IMR-90 (cell line): ENCODE results near the gene CAMK4. TPM values are rescaled to one million over a fixed set of nuclear protein-coding genes. Genes with fewer than 3 reads are reported as not detected.

Source experiments
- ATAC-seq: fragments of 200-7000 bp; cut with Tn5 transposase; 2 replicates; pipeline ENCODE4 v1.9.1; 2020; ENCODE audit warnings: low read depth, mild to moderate bottlenecking, moderate library complexity
- BruUV-seq: library from RNA; stranded (reverse); fragments of 400-500 nt; replicated peaks from 2 replicates; lab custom pipeline; 2021; lab: Mats Ljungman, UMichigan
- CTCF ChIA-PET: fragments of 300-600 bp; formaldehyde crosslinking; extraction: SDS; loops from one replicate; lab custom pipeline; 2021; ENCODE audit warnings: antibody characterized with exemption; lab: Yijun Ruan, JAX
- POLR2A ChIA-PET: fragments of 300-600 bp; sonication (Branson Sonifier 250); formaldehyde crosslinking; loops from one replicate; lab custom pipeline; 2022; ENCODE audit warnings: antibody characterized with exemption; ENCODE audit not compliant: unreplicated experiment; lab: Charles Lee
- DNase-seq: peaks from one replicate; pipeline ENCODE4 v3.0.0; 2013
- H2AFZ ChIP-seq: replicated peaks from 2 replicates; pipeline ENCODE3; 2013; ENCODE audit warnings: low read length, mild to moderate bottlenecking; ENCODE audit not compliant: poor library complexity
- H2AK5ac ChIP-seq: 2 replicates; pipeline ENCODE4 v1.6.1; 2013; ENCODE audit warnings: low read depth, low read length, inconsistent platforms
- H2AK9ac ChIP-seq: replicated peaks from 2 replicates; pipeline ENCODE3; 2013; ENCODE audit warnings: mild to moderate bottlenecking, low read depth, low read length, moderate library complexity; ENCODE audit not compliant: poor library complexity
- H2BK120ac ChIP-seq: 2 replicates; pipeline ENCODE4 v1.6.1; 2013; ENCODE audit warnings: low read depth, low read length, inconsistent platforms
- H2BK15ac ChIP-seq: 3 replicates; pipeline ENCODE4 v1.6.1; 2013; ENCODE audit warnings: low read depth, low read length, inconsistent platforms
- H2BK20ac ChIP-seq: 2 replicates; pipeline ENCODE4 v1.6.1; 2013; ENCODE audit warnings: low read depth, mild to moderate bottlenecking, inconsistent platforms, low read length, moderate library complexity
- H2BK5ac ChIP-seq: 2 replicates; pipeline ENCODE4 v1.6.1; 2013; ENCODE audit warnings: mild to moderate bottlenecking, low read depth, low read length, inconsistent platforms; ENCODE audit not compliant: poor library complexity, severe bottlenecking
- H3K14ac ChIP-seq: replicated peaks from 2 replicates; pipeline ENCODE4 v1.6.1; 2013; ENCODE audit warnings: low read depth, low read length, inconsistent platforms
- H3K18ac ChIP-seq: 2 replicates; pipeline ENCODE4 v1.6.1; 2013; ENCODE audit warnings: low read depth, low read length, control low read depth
- H3K23ac ChIP-seq: 2 replicates; pipeline ENCODE4 v1.6.1; 2013; ENCODE audit warnings: low read depth, low read length, inconsistent platforms
- H3K27ac ChIP-seq: 2 replicates; pipeline ENCODE4 v1.5.1; 2013; ENCODE audit warnings: mild to moderate bottlenecking, control low read depth, low read length; ENCODE audit not compliant: insufficient read depth
- H3K27me3 ChIP-seq: 2 replicates; pipeline ENCODE4 v1.6.1; 2013; ENCODE audit warnings: low read length; ENCODE audit not compliant: control insufficient read depth, insufficient read depth
- H3K36me3 ChIP-seq: 2 replicates; pipeline ENCODE4 v1.6.1; 2013; ENCODE audit warnings: low read length, mixed read lengths; ENCODE audit not compliant: control insufficient read depth, insufficient read depth
- H3K4ac ChIP-seq: 2 replicates; pipeline ENCODE4 v1.6.1; 2013; ENCODE audit warnings: low read depth, low read length, inconsistent platforms
- H3K4me1 ChIP-seq: 2 replicates; pipeline ENCODE4 v1.6.1; 2013; ENCODE audit warnings: low read length, mixed read lengths; ENCODE audit not compliant: control insufficient read depth, insufficient read depth
- H3K4me2 ChIP-seq: 2 replicates; pipeline ENCODE4 v1.6.1; 2013; ENCODE audit warnings: low read depth, mild to moderate bottlenecking, control low read depth, low read length, moderate library complexity
- H3K4me3 ChIP-seq: 2 replicates; pipeline ENCODE4 v1.5.1; 2013; ENCODE audit warnings: low read depth, mild to moderate bottlenecking, control low read depth, low read length, moderate library complexity; ENCODE audit not compliant: insufficient read depth
- H3K56ac ChIP-seq: 2 replicates; pipeline ENCODE4 v1.6.1; 2013; ENCODE audit warnings: low read length, inconsistent platforms; ENCODE audit not compliant: insufficient read depth; ENCODE audit errors: extremely low read depth
- H3K79me1 ChIP-seq, 2 experiments: 2 replicates each; pipeline ENCODE4 v1.6.1; 2013; ENCODE audit warnings: low read length in 2 of 2, inconsistent platforms in 1 of 2, low read depth in 1 of 2
- H3K9ac ChIP-seq: 2 replicates; pipeline ENCODE4 v1.6.1; 2013; ENCODE audit warnings: low read depth, low read length, control low read depth
- H3K9me1 ChIP-seq: 2 replicates; pipeline ENCODE4 v1.6.1; 2013; ENCODE audit warnings: low read length, inconsistent platforms; ENCODE audit not compliant: insufficient read depth
- H3K9me3 ChIP-seq: 2 replicates; pipeline ENCODE4 v1.6.1; 2013; ENCODE audit warnings: low read length; ENCODE audit not compliant: control insufficient read depth, insufficient read depth
- H4K20me1 ChIP-seq: 2 replicates; pipeline ENCODE4 v1.6.1; 2013; ENCODE audit warnings: low read length, inconsistent platforms; ENCODE audit not compliant: insufficient read depth
- H4K5ac ChIP-seq: 2 replicates; pipeline ENCODE4 v1.6.1; 2013; ENCODE audit warnings: mild to moderate bottlenecking, low read depth, low read length, control low read depth
- H4K8ac ChIP-seq, 2 experiments: 2 replicates each; pipeline ENCODE4 v1.6.1; 2013; ENCODE audit warnings: low read depth in 2 of 2, low read length in 2 of 2, control low read depth in 1 of 2, inconsistent platforms in 1 of 2
- H4K91ac ChIP-seq: 2 replicates; pipeline ENCODE4 v1.6.1; 2013; ENCODE audit warnings: low read depth, low read length, inconsistent platforms; ENCODE audit not compliant: insufficient read depth
- CEBPB ChIP-seq: IDR thresholded peaks from 2 replicates; pipeline ENCODE4 v1.6.1; 2012; ENCODE audit warnings: low read depth, low read length, improper control_type of control experiment
- NFE2L2 ChIP-seq: fragments of 150-350 bp; IDR thresholded peaks from 2 replicates; pipeline ENCODE4 v1.6.1; 2016; ENCODE audit warnings: low read depth, mild to moderate bottlenecking, low read length
- WGBS, 2 experiments: methylation state at CpG; one replicate each; pipeline versions ENCODE4 v1.1.5 to v1.1.7; 2013; ENCODE audit warnings: missing lambda C conversion rate in 2 of 2; ENCODE audit not compliant: insufficient read length in 1 of 2; ENCODE audit errors: extremely low coverage in 2 of 2; 5-methylcytosine and 5-hydroxymethylcytosine counted together
- dilution Hi-C: fragments of 300-500 bp; cut with HindIII; formaldehyde crosslinking; loops from one replicate; pipeline ENCODE4 v1.14.3; 2018; ENCODE audit warnings: low sequenced_read_pairs; ENCODE audit not compliant: unreplicated experiment
- in situ Hi-C: fragments of 300-500 bp; cut with MboI; formaldehyde crosslinking; loops from 3 replicates; pipeline ENCODE4 v1.14.3; 2019; ENCODE audit warnings: low sequenced_read_pairs, inconsistent platforms, mixed read lengths
- intact Hi-C: fragments of 100-400 bp; cut with micrococcal nuclease; formaldehyde crosslinking; loops from 2 replicates; pipeline ENCODE4 v1.10.0; 2022
- polyA plus RNA-seq, 3 experiments: library from polyadenylated mRNA; depleted of rRNA; stranded (reverse); fragments of >200 nt; gene quantifications; 2 replicates each; pipeline ENCODE4 v1.2.3, GENCODE V29; 2012; ENCODE audit warnings: low replicate concordance in 1 of 3
- total RNA-seq: library from RNA; depleted of rRNA; stranded (reverse); fragments of >200 nt; gene quantifications from 2 replicates; pipeline ENCODE4 v1.2.3, GENCODE V29; 2012

CAMK4 gene
- total and polyA plus RNA-seq, 2 of the 4 experiments (the other 2 are of a cell fraction): 3.7 to 4.8 TPM

DNA sequence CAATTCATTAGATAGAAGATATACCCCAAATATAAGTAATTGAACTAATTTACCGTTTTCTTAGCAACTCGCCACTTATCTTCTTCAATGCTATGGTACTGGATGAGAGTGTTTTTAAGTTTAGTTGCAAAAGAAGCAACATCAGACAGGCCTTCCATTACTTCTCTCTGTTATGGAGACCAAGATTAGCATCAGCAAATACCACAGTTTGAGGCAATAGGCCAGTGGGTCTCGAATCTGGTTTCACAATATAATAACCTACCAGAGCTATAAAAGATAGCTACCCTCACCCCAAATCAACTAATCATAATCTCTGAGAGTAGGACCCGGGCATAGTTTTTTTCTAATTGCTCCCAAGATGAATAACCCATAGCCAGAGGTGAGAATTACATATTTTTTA is 283.1 kb downstream of the CAMK4 start:
- Histone ChIP-seq H2BK5ac (no peak overlapping the region), H4K20me1 (no peaks in the 10 kb centered on the region), H3K9me1 (no peaks in the 10 kb centered on the region), H2BK20ac (no peak overlapping the region), H3K9ac (no peak overlapping the region), H3K27me3 (no peaks in the 10 kb centered on the region), H3K27ac (no peak overlapping the region), H3K4ac (no peak overlapping the region), H3K36me3 (0 out of 2 replicates have a peak, but pooled peaks cover 2% of the 10 kb centered on the region), H2AFZ (no peak overlapping the region), H3K4me2 (no peak overlapping the region), H2BK120ac (no peak overlapping the region), H4K91ac (no peak overlapping the region), H3K14ac (no peak overlapping the region), H2AK5ac (no peak overlapping the region), H3K4me1 (peaks cover 4% of the 10 kb centered on the region), H3K4me3 (no peak overlapping the region), H2BK15ac (no peak overlapping the region), H3K18ac (no peak overlapping the region), H3K9me3 (no peaks in the 10 kb centered on the region), H2AK9ac (no peak overlapping the region), H4K5ac (no peak overlapping the region), H3K23ac (no peak overlapping the region), H4K8ac (no peak overlapping the region), H3K56ac (no peak overlapping the region), H3K79me1 (peaks cover 5 to 17% of the 10 kb centered on the region in 2 experiments; a peak in 3 of 4 replicates)
- ATAC-seq (no peak), DNase-seq (no peak)
- TF ChIP-seq NFE2L2 (no peak), CEBPB (no peak)
- intact Hi-C loops: no loop called here
- ChIA-PET CTCF (no interaction called here), POLR2A (no interaction called here)
- WGBS, 2 experiments: 80% methylated on average over 1 of the region's 4 CpGs; no CpG with 5 or more reads in 1 of the 2 experiments
- in situ Hi-C loops: no loop called here
- BruUV-seq: no TSS peak
- dilution Hi-C loops: no loop called here
